IPS-18a (cell line): ENCODE results near the gene DNASE1L3.

Source experiments
- H3K27ac ChIP-seq: one replicate; pipeline ENCODE4 v1.5.1; 2013; ENCODE audit warnings: low read length
- H3K27me3 ChIP-seq: one replicate; pipeline ENCODE4 v1.6.1; 2013; ENCODE audit warnings: mild to moderate bottlenecking, low read length; ENCODE audit not compliant: control insufficient read depth, insufficient read depth
- H3K36me3 ChIP-seq: one replicate; pipeline ENCODE4 v1.6.1; 2013; ENCODE audit warnings: low read depth, low read length; ENCODE audit not compliant: control insufficient read depth
- H3K4me1 ChIP-seq: one replicate; pipeline ENCODE4 v1.6.1; 2013; ENCODE audit warnings: low read depth, low read length; ENCODE audit not compliant: control insufficient read depth
- H3K4me3 ChIP-seq: one replicate; pipeline ENCODE4 v1.5.1; 2013; ENCODE audit warnings: low read length
- H3K9ac ChIP-seq: one replicate; pipeline ENCODE4 v1.6.1; 2013; ENCODE audit warnings: mild to moderate bottlenecking, low read length, moderate library complexity
- H3K9me3 ChIP-seq: one replicate; pipeline ENCODE4 v1.6.1; 2013; ENCODE audit warnings: low read depth, low read length; ENCODE audit not compliant: control insufficient read depth

The DNASE1L3 gene

DNA sequence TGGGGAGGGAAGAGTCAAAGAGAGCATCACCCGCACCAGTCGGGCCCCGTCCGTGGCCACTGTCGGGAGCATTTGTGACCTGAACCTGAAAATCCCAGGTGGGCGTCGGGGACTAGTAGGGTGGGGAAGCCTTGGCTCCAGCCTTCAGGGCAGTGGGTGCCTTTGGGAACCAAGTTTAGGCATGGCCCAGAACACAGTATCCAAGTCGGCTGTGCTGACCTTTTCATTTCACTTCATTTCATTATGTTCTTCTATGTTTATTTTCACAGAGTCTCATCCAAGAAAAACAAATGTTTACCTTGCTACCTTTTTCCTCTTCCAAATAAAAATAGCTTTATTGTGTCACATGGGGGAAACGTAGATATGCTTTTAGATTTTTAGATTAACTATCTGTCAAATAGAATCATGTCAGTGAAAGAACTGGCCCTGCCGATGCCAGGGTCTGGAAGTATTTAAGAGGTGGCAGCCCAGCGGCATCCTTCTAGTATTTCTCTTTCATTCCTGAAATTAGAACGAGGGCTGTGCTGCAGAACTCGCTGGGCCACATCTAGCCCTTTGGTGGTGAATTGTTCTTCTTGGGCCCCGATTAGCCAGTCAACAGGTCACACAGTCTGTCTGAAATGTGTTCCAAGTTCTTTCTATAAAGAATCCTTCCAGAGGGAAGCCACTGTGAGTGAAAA, 60.5 kb downstream of the DNASE1L3 start:
- H3K27ac ChIP-seq = no peak overlapping the region
- H3K27me3 ChIP-seq = no peaks in the 10 kb centered on the region
- peaks cover 67% of the 10 kb centered on the region for H3K36me3 ChIP-seq
- H3K9ac ChIP-seq = no peak overlapping the region
- no peaks in the 10 kb centered on the region for H3K4me1 ChIP-seq
- H3K4me3 ChIP-seq = no peak overlapping the region
- no peaks in the 10 kb centered on the region for H3K9me3 ChIP-seq

GRCh38 chr3:58148049-58148448, 62.7 kb downstream of the DNASE1L3 start:
- Histone ChIP-seq H3K4me1 (no peaks in the 10 kb centered on the region), H3K27ac (no peak overlapping the region), H3K27me3 (no peaks in the 10 kb centered on the region), H3K9me3 (no peaks in the 10 kb centered on the region), H3K36me3 (peaks cover 66% of the 10 kb centered on the region), H3K9ac (no peak overlapping the region), H3K4me3 (no peak overlapping the region)

GRCh38 chr3:58144478-58145325, 66.1 kb downstream of the DNASE1L3 start:
- Histone ChIP-seq H3K9ac (no peak overlapping the region), H3K27me3 (no peaks in the 10 kb centered on the region), H3K36me3 (peaks cover 65% of the 10 kb centered on the region), H3K27ac (no peak overlapping the region), H3K9me3 (no peaks in the 10 kb centered on the region), H3K4me1 (no peaks in the 10 kb centered on the region), H3K4me3 (no peak overlapping the region)

DNA sequence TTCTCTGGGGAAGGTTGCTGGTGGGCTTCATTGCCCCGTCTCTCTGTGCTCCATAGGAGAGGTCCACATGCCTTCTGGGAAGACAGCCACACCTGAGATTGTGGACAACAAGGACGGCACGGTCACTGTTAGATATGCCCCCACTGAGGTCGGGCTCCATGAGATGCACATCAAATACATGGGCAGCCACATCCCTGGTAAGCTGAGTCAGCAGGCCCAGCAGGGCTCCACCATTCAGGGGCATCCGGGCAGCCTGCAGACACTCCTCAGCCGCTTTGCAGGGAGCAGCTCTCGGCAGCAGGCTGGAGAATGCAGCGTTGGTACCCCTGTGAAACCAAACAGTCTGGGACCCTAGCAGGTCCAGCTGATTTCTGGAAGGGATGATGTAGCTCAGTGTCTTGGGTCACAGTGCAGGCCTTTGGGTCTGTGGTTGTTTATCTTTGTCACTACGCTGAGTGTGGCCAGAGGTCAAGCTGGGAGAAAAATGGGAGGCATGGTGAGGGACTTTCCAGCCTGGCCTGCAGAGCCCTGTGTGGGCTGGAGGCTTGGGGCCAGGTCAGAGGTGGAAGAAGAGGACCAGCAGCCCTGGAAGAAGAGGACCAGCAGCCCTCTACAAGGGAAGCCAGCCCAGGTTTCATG, 67.2 kb downstream of the DNASE1L3 start:
- Histone ChIP-seq H3K4me3 (no peak overlapping the region), H3K4me1 (no peaks in the 10 kb centered on the region), H3K27me3 (no peaks in the 10 kb centered on the region), H3K27ac (no peak overlapping the region), H3K36me3 (peaks cover 62% of the 10 kb centered on the region), H3K9me3 (no peaks in the 10 kb centered on the region), H3K9ac (no peak overlapping the region)
